Panc1 (cell line): Measurements from ENCODE around the gene PSMD1. TPM values are rescaled to one million over a fixed set of nuclear protein-coding genes. Genes with fewer than 3 reads are reported as not detected.

ENCODE experiments used
- ATAC-seq: fragments of 200-7000 bp; cut with Tn5 transposase; 2 replicates; pipeline ENCODE4 v1.9.1; 2020; ENCODE audit warnings: mild to moderate bottlenecking, moderate library complexity
- BruUV-seq: library from RNA; stranded (reverse); fragments of 400-500 nt; replicated peaks from 2 replicates; lab custom pipeline; 2021; lab: Mats Ljungman, UMichigan
- CTCF ChIA-PET: fragments of 300-600 bp; sonication (Branson Sonifier 250); formaldehyde crosslinking; loops from one replicate; lab custom pipeline; 2022; ENCODE audit warnings: antibody characterized with exemption; lab: Charles Lee
- POLR2A ChIA-PET: fragments of 300-600 bp; sonication (Branson Sonifier 250); formaldehyde crosslinking; loops from one replicate; lab custom pipeline; 2022; ENCODE audit warnings: antibody characterized with exemption; lab: Charles Lee
- DNase-seq: peaks from one replicate; pipeline ENCODE4 v3.0.0-alpha.2; 2010; ENCODE audit warnings: low read depth, low spot score
- H3K27ac ChIP-seq: 2 replicates; pipeline ENCODE4 v1.5.1; 2011; ENCODE audit warnings: mild to moderate bottlenecking, low read length, inconsistent platforms
- H3K27me3 ChIP-seq: fragments of 200-500 bp; sonication (Bioruptor generic); 2 replicates; pipeline ENCODE4 v1.6.0; 2014; ENCODE audit warnings: low read length, inconsistent platforms; ENCODE audit not compliant: control insufficient read depth, insufficient read depth
- H3K36me3 ChIP-seq: fragments of 200-500 bp; sonication (Bioruptor generic); 2 replicates; pipeline ENCODE4 v1.5.1; 2014; ENCODE audit warnings: inconsistent platforms, mild to moderate bottlenecking, low read length, moderate library complexity; ENCODE audit not compliant: control insufficient read depth, insufficient read depth
- H3K4me1 ChIP-seq: 2 replicates; pipeline ENCODE4 v1.5.1; 2011; ENCODE audit warnings: inconsistent platforms, mild to moderate bottlenecking, low read length, moderate library complexity; ENCODE audit not compliant: control insufficient read depth, insufficient read depth
- H3K4me3 ChIP-seq, 2 experiments: 2 replicates each; pipeline ENCODE4 v1.5.1; 2011 to 2012; ENCODE audit warnings: low read depth in 2 of 2, low read length in 2 of 2, mild to moderate bottlenecking in 2 of 2, inconsistent platforms in 1 of 2, moderate library complexity in 1 of 2
- H3K9me3 ChIP-seq: fragments of 200-500 bp; sonication (Bioruptor generic); 2 replicates; pipeline ENCODE4 v1.5.1; 2014; ENCODE audit warnings: low read depth, mild to moderate bottlenecking, inconsistent platforms, low read length, moderate library complexity; ENCODE audit not compliant: control insufficient read depth, insufficient read depth
- CTCF ChIP-seq: fragments of 450-650 bp; IDR thresholded peaks from 2 replicates; pipeline ENCODE4 v1.5.1; 2017; ENCODE audit warnings: mild to moderate bottlenecking
- POLR2AphosphoS5 ChIP-seq: IDR thresholded peaks from 2 replicates; pipeline ENCODE4 v1.6.1; 2012; ENCODE audit warnings: mild to moderate bottlenecking, low read depth, low read length, moderate library complexity
- REST ChIP-seq, 2 experiments: IDR thresholded peaks; 2 replicates each; pipeline ENCODE4 v1.6.1; 2011 to 2012; ENCODE audit warnings: low read depth in 2 of 2, control low read depth in 1 of 2, low read length in 1 of 2, mild to moderate bottlenecking in 1 of 2, moderate library complexity in 1 of 2; ENCODE audit not compliant: insufficient read depth in 1 of 2
- SIN3A ChIP-seq: IDR thresholded peaks from 2 replicates; pipeline ENCODE4 v1.6.1; 2012; ENCODE audit warnings: low read depth, mild to moderate bottlenecking, low read length, moderate library complexity, borderline replicate concordance; ENCODE audit not compliant: insufficient read depth
- TCF7L2 ChIP-seq: IDR thresholded peaks from 2 replicates; pipeline ENCODE4 v1.6.1; 2011; ENCODE audit warnings: mild to moderate bottlenecking, low read depth, low read length, inconsistent platforms
- in situ Hi-C: cut with HindIII; loops from 2 replicates; pipeline ENCODE4 v1.10.0; 2016; ENCODE audit warnings: low sequenced_read_pairs, low pct_unique_long_range_greater_than_20kb
- intact Hi-C: fragments of 100-400 bp; cut with micrococcal nuclease; formaldehyde crosslinking; loops from one replicate; pipeline ENCODE4 v1.10.0; 2022; ENCODE audit not compliant: unreplicated experiment
- total RNA-seq: library from RNA; stranded (reverse); gene quantifications from one replicate; pipeline ENCODE4 v1.2.1, GENCODE V29; 2021; ENCODE audit not compliant: unreplicated experiment

PSMD1 gene
- total RNA-seq, 1 experiment from 2014 or later: 146 TPM

GRCh38 chr2:231160701-231161100, 104.0 kb downstream of the PSMD1 start:
- Histone ChIP-seq H3K36me3 (peaks cover 52% of the 10 kb centered on the region), H3K27me3 (no peaks in the 10 kb centered on the region), H3K27ac (peak overlapping the region; percentile 6; the same call in 1 of the 2 replicates), H3K4me3 (no peak overlapping the region), H3K4me1 (peaks cover 12% of the 10 kb centered on the region), H3K9me3 (no peaks in the 10 kb centered on the region)
- ChIA-PET POLR2A (no interaction called here), CTCF (no interaction called here)
- in situ Hi-C loops (no loop called here), intact Hi-C loops (no loop called here)
- TF ChIP-seq TCF7L2: no peak
- no peak for ATAC-seq
- BruUV-seq: no TSS peak
- no peak for DNase-seq

GRCh38 chr2:231161252-231161839, 104.7 kb downstream of the PSMD1 start:
- TF ChIP-seq POLR2AphosphoS5 (no peak), CTCF (no peak), REST (IDR thresholded peaks at IDR 0.05; ENCODE audit: insufficient read depth in 1 of 2, low read depth in 2 of 2, low read length in 1 of 2) (no peak), SIN3A (no peak), TCF7L2 (no peak)
- ChIA-PET POLR2A (no interaction called here), CTCF (no interaction called here)
- Histone ChIP-seq H3K27me3 (no peaks in the 10 kb centered on the region), H3K9me3 (no peaks in the 10 kb centered on the region), H3K4me3 (no peak overlapping the region), H3K4me1 (peaks cover 12% of the 10 kb centered on the region), H3K36me3 (peaks cover 53% of the 10 kb centered on the region), H3K27ac (peak overlapping the region; percentile 66)
- no TSS peak for BruUV-seq
- ATAC-seq (no peak), DNase-seq (no peak)
- in situ Hi-C loops (no loop called here), intact Hi-C loops (no loop called here)

GRCh38 chr2:231161877-231162329, 105.2 kb downstream of the PSMD1 start:
- Histone ChIP-seq H3K27ac (peak overlapping the region; percentile 66), H3K9me3 (no peaks in the 10 kb centered on the region), H3K36me3 (peaks cover 52% of the 10 kb centered on the region), H3K4me3 (no peak overlapping the region), H3K4me1 (peaks cover 12% of the 10 kb centered on the region), H3K27me3 (no peaks in the 10 kb centered on the region)
- intact Hi-C loops: no loop called here
- POLR2A ChIA-PET: no interaction called here
- DNase-seq: peak; percentile 81
- BruUV-seq: no TSS peak
- CTCF ChIA-PET: no interaction called here
- ATAC-seq: peak; percentile 87
- no peak for TF ChIP-seq CTCF
- TF ChIP-seq SIN3A: no peak
- no peak for TF ChIP-seq REST (IDR thresholded peaks at IDR 0.05; ENCODE audit: insufficient read depth in 1 of 2, low read depth in 2 of 2, low read length in 1 of 2)
- no peak for TF ChIP-seq POLR2AphosphoS5
- no peak for TF ChIP-seq TCF7L2
- in situ Hi-C loops: no loop called here
